Adrenal gland (tissue), 12 donors: ENCODE results near the gene GJA5. TPM values are rescaled to one million over a fixed set of nuclear protein-coding genes. Genes with fewer than 3 reads are reported as not detected.
A peak's percentile ranks its signal among the peaks of the same experiment; 100 is the strongest.

ENCODE experiments used
- DNase-seq, 7 donors: peaks; one replicate each; pipeline ENCODE4 v3.0.0-alpha.2; 2019 to 2020
- H3K27ac ChIP-seq, 5 donors: fragments of 200-600 bp; sonication (generic) in 4 of 5; 1 replicate in 3 of 5; 2 replicates in 2 of 5; pipeline versions ENCODE4 v1.5.1 to v1.8.0; 2016 to 2020; ENCODE audit warnings: mild to moderate bottlenecking in 1 of 5
- H3K27me3 ChIP-seq: fragments of 200-600 bp; 2 replicates; pipeline ENCODE4 v1.8.0; 2021
- H3K36me3 ChIP-seq, 2 donors: fragments of 200-600 bp; replicated peaks in 1 of 2; 1 replicate in 1 of 2; 2 replicates in 1 of 2; pipeline versions ENCODE4 v1.5.1 to v1.8.0; 2018 to 2022
- H3K4me1 ChIP-seq, 2 donors: fragments of 200-600 bp; replicated peaks in 1 of 2; 1 replicate in 1 of 2; 2 replicates in 1 of 2; pipeline versions ENCODE4 v1.5.1 to v1.8.0; 2018 to 2021
- H3K4me3 ChIP-seq, 4 donors: fragments of 200-600 bp; sonication (generic) in 3 of 4; one replicate each; pipeline ENCODE4 v1.5.1; 2016 to 2018
- H3K9me3 ChIP-seq, 3 donors: fragments of 200-600 bp; sonication (generic) in 1 of 3; replicated peaks in 1 of 3; 1 replicate in 2 of 3; 2 replicates in 1 of 3; pipeline versions ENCODE4 v1.5.1 to v1.8.0; 2016 to 2021
- CTCF ChIP-seq, 6 experiments: fragments of 450-650 bp in 4 of 6; fragments of 200-600 bp in 2 of 6; sonication (generic) in 1 of 6; IDR thresholded peaks; 1 replicate in 5 of 6; 2 replicates in 1 of 6; pipeline versions ENCODE4 v1.5.1 to v1.8.0; 2016 to 2021; ENCODE audit warnings: antibody characterized with exemption in 6 of 6, mild to moderate bottlenecking in 2 of 6, moderate library complexity in 1 of 6
- POLR2A ChIP-seq, 2 donors: fragments of 450-650 bp; IDR thresholded peaks; one replicate each; pipeline ENCODE4 v1.6.1; 2017; ENCODE audit warnings: antibody characterized with exemption in 2 of 2, mild to moderate bottlenecking in 2 of 2, moderate library complexity in 1 of 2
- WGBS, 4 donors: extraction: QIAGEN DNeasy Blood & Tissue Kit in 2 of 4; methylation state at CpG; one replicate each; pipeline versions ENCODE4 v1.1.5 to v1.1.7; 2013 to 2017; 5-methylcytosine and 5-hydroxymethylcytosine counted together
- intact Hi-C, 2 donors: fragments of 100-400 bp; cut with DNase I; formaldehyde crosslinking; loops; one replicate each; pipeline versions ENCODE4 v1.14.1 to v1.15.0; 2022 to 2023
- polyA plus RNA-seq, 3 donors: library from polyadenylated mRNA; stranded (reverse); fragments of 200-250 nt in 2 of 3; fragments of 350-450 nt in 1 of 3; fragmentation: Illumina TruSeq in 1 of 3; extraction: RNeasy Lipid Tissue Mini Kit (QIAGEN cat#74804) in 1 of 3; gene quantifications; one replicate each; pipeline ENCODE4 v1.2.3, GENCODE V29; 2013 to 2014
- total RNA-seq, 9 donors: library from RNA; depleted of rRNA in 4 of 9; stranded (reverse); fragments of >200 nt in 4 of 9; fragments of 120-200 nt in 1 of 9; fragmentation: NEBNext Ultra II Directional in 1 of 9; extraction: Animal tissue kit (Norgen Biotek cat#: 25700) in 1 of 9; gene quantifications; one replicate each; pipeline versions ENCODE4 v1.1.0 to v1.2.4, GENCODE V29; 2013 to 2023
- donor health status: healthy with polysubstance abuse.
- donor health status: Bipolar disorder and iron deficiency.
- donor health status: DM: yes; HTN: yes; CAD: no.
- donor health status: DM: no; HTN: no; CAD: no.
- donor health status: DM: no; HTN: no; CAD: no.
- donor health status: DM: yes; HTN: yes; CAD: no.

GJA5 gene
- total and polyA plus RNA-seq, 12 donors = 1.5 to 11.6 (median 3.3) TPM

- TF ChIP-seq CTCF (IDR thresholded peaks at IDR 0.05) = no peak
- no peaks in the 10 kb centered on the region for H3K36me3 ChIP-seq
- no peak overlapping the region for H3K4me3 ChIP-seq
- intact Hi-C loops = no loop called here
- H3K27ac ChIP-seq = peak overlapping the region in 1 of 5 donors; percentile 61
- H3K9me3 ChIP-seq = no peaks in the 10 kb centered on the region
- WGBS, 4 donors = 16 to 31% (median 23%) methylated on average over 3 of the region's 3 CpGs
- no peak for DNase-seq
- no peaks in the 10 kb centered on the region for H3K27me3 ChIP-seq
- no peaks in the 10 kb centered on the region for H3K4me1 ChIP-seq
These were observed 2.0 kb upstream of the GJA5 start for GRCh38 chr1:147762233-147763024.

- Histone ChIP-seq H3K9me3 (no peaks in the 10 kb centered on the region), H3K27ac (no peak overlapping the region), H3K36me3 (no peaks in the 10 kb centered on the region), H3K4me3 (no peak overlapping the region), H3K4me1 (no peaks in the 10 kb centered on the region), H3K27me3 (no peaks in the 10 kb centered on the region)
- WGBS, 4 donors = 76 to 90% (median 89%) methylated on average over 11 to 24 of the region's 24 CpGs
- TF ChIP-seq CTCF (IDR thresholded peaks at IDR 0.05) = no peak
- TF ChIP-seq POLR2A (IDR thresholded peaks at IDR 0.05) = no peak
- no peak for DNase-seq
- intact Hi-C loops = no loop called here
These were observed 1.9 kb downstream of the GJA5 start for GRCh38 chr1:147758379-147759100.

- Histone ChIP-seq H3K4me1 (no peaks in the 10 kb centered on the region), H3K36me3 (no peaks in the 10 kb centered on the region), H3K27me3 (no peaks in the 10 kb centered on the region), H3K27ac (no peak overlapping the region), H3K9me3 (no peaks in the 10 kb centered on the region), H3K4me3 (no peak overlapping the region)
- TF ChIP-seq POLR2A (IDR thresholded peaks at IDR 0.05) (no peak), CTCF (IDR thresholded peaks at IDR 0.05) (no peak)
- no peak for DNase-seq
- intact Hi-C loops = no loop called here
- WGBS, 4 donors = 64 to 80% (median 70%) methylated on average over 3 to 4 of the region's 4 CpGs
These were observed 3.1 kb downstream of the GJA5 start for GRCh38 chr1:147757015-147757990.

- DNase-seq = no peak
- H3K4me3 ChIP-seq = no peak overlapping the region
- no peaks in the 10 kb centered on the region for H3K9me3 ChIP-seq
- intact Hi-C loops = no loop called here
- TF ChIP-seq POLR2A (IDR thresholded peaks at IDR 0.05) = no peak
- TF ChIP-seq CTCF (IDR thresholded peaks at IDR 0.05) = no peak
- H3K27ac ChIP-seq = no peak overlapping the region
- no peaks in the 10 kb centered on the region for H3K36me3 ChIP-seq
- H3K27me3 ChIP-seq = no peaks in the 10 kb centered on the region
- no peaks in the 10 kb centered on the region for H3K4me1 ChIP-seq
- 72 to 92% (median 81%) methylated on average over 3 of the region's 3 CpGs for WGBS, 4 donors
These were observed 4.1 kb downstream of the GJA5 start for GRCh38 chr1:147756341-147756740.
